ENCODE data around the gene CEL. TPM values are rescaled to one million over a fixed set of nuclear protein-coding genes. Genes with fewer than 3 reads are reported as not detected.
"Not testable (repeated sequence)": the region's sequence is repeated elsewhere in the genome, so short reads cannot be mapped to it uniquely, and the experiment has no call there.

The CEL gene
- total RNA-seq, 1 donor from 2014 or later, result 3.5 TPM

GRCh38 chr9:133076691-133077090 is 14.9 kb downstream of the CEL start:
- H3K27me3 Mint-ChIP-seq (ENCODE audit: low read depth), result no peaks in the 10 kb centered on the region
- no peak overlapping the region for H3K4me3 Mint-ChIP-seq
- no peaks in the 10 kb centered on the region for H3K4me1 Mint-ChIP-seq
- H3K27ac Mint-ChIP-seq (ENCODE audit: unreplicated experiment), result no peak overlapping the region
- H3K9me3 Mint-ChIP-seq, result no peaks in the 10 kb centered on the region
- TF ChIP-seq, protein P1, sequence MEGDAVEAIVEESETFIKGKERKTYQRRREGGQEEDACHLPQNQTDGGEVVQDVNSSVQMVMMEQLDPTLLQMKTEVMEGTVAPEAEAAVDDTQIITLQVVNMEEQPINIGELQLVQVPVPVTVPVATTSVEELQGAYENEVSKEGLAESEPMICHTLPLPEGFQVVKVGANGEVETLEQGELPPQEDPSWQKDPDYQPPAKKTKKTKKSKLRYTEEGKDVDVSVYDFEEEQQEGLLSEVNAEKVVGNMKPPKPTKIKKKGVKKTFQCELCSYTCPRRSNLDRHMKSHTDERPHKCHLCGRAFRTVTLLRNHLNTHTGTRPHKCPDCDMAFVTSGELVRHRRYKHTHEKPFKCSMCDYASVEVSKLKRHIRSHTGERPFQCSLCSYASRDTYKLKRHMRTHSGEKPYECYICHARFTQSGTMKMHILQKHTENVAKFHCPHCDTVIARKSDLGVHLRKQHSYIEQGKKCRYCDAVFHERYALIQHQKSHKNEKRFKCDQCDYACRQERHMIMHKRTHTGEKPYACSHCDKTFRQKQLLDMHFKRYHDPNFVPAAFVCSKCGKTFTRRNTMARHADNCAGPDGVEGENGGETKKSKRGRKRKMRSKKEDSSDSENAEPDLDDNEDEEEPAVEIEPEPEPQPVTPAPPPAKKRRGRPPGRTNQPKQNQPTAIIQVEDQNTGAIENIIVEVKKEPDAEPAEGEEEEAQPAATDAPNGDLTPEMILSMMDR (conservative IDR thresholded peaks at IDR 0.05), result no peak
- H3K36me3 Mint-ChIP-seq (ENCODE audit: low read depth), result peaks cover 2% of the 10 kb centered on the region
- DNase-seq (ENCODE audit: low read depth, low spot score), result no peak

GRCh38 chr9:133078486-133078885 is 16.7 kb downstream of the CEL start:
- Mint-ChIP-seq H3K36me3 (ENCODE audit: low read depth) (no peaks in the 10 kb centered on the region), H3K27ac (ENCODE audit: unreplicated experiment) (no peak overlapping the region), H3K27me3 (ENCODE audit: low read depth) (no peaks in the 10 kb centered on the region), H3K9me3 (no peaks in the 10 kb centered on the region), H3K4me3 (no peak overlapping the region), H3K4me1 (no peaks in the 10 kb centered on the region)
- DNase-seq (ENCODE audit: low read depth, low spot score), result no peak
- TF ChIP-seq, protein P1 (conservative IDR thresholded peaks at IDR 0.05), result no peak

GRCh38 chr9:133080161-133080560 is 18.4 kb downstream of the CEL start:
- Mint-ChIP-seq H3K4me1 (no peaks in the 10 kb centered on the region), H3K27ac (ENCODE audit: unreplicated experiment) (no peak overlapping the region), H3K27me3 (ENCODE audit: low read depth) (no peaks in the 10 kb centered on the region), H3K36me3 (ENCODE audit: low read depth) (no peaks in the 10 kb centered on the region), H3K4me3 (no peak overlapping the region), H3K9me3 (no peaks in the 10 kb centered on the region)
- TF ChIP-seq, protein P1 (conservative IDR thresholded peaks at IDR 0.05), result no peak
- no peak for DNase-seq (ENCODE audit: low read depth, low spot score)

DNA sequence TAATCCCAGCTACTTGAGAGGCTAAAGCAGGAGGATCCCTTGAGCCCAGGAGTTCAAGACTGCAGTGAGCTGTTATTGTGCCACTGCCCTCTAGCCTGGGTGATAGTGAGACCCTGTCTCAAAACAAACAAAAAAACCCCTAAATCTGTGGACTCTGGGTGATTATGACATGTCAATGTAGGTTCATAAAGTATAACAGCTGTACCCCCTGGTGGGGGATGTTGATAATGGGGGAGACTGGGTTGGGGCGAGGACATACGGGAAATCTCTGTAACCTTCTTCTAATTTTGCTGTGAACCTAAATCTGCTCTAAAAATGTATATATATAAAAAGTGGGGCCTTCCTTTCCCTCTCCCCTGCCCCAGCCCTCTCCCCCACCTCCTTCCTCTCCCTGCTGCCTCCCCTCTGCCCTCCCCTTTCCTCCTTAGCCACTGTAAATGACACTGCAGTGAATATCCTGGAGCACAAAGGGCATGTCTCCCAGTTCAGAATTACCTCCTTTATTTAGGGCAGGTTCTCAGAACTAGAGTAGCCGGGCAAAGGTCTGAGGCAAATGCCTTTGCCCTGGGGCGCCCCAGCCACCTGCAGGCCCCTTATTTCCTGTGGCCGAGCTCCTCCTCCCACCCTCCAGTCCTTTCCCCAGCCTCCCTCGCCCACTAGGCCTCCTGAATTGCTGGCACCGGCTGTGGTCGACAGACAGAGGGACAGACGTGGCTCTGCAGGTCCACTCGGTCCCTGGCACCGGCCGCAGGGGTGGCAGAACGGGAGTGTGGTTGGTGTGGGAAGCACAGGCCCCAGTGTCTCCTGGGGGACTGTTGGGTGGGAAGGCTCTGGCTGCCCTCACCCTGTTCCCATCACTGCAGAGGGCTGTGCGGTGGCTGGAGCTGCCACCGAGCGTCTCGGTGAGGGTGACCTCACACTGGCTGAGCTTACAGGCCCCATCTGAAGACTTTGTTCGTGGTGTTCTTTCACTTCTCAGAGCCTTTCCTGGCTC is 19.3 kb downstream of the CEL start:
- not testable (repeated sequence) for H3K9me3 Mint-ChIP-seq; DNase-seq (ENCODE audit: low read depth, low spot score); H3K27ac Mint-ChIP-seq (ENCODE audit: unreplicated experiment); H3K4me1 Mint-ChIP-seq; H3K27me3 Mint-ChIP-seq (ENCODE audit: low read depth); H3K4me3 Mint-ChIP-seq; H3K36me3 Mint-ChIP-seq (ENCODE audit: low read depth)

- H3K4me1 Mint-ChIP-seq; H3K36me3 Mint-ChIP-seq (ENCODE audit: low read depth); H3K9me3 Mint-ChIP-seq; H3K27ac Mint-ChIP-seq (ENCODE audit: unreplicated experiment); H3K4me3 Mint-ChIP-seq; H3K27me3 Mint-ChIP-seq (ENCODE audit: low read depth); DNase-seq (ENCODE audit: low read depth, low spot score): not testable (repeated sequence)
Measured at GRCh38 chr9:133081957-133082644, 20.3 kb downstream of the CEL start.

DNA sequence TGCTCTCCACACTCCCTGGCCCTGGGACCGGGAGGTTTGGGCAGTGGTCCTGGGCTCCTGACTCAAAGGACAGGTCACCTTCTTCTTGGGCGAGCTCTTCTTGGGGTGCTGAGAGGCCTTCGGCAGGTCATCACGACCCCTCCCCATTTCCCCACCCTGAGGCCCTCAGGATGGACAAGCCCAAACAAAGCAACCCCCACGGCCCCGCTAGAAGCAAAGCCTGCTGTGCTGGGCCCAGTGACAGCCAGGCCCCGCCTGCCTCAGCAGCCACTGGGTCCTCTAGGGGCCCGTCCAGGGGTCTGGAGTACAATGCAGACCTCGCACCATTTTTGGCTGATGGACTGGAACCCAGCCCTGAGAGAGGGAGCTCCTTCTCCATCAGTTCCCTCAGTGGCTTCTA is 21.9 kb downstream of the CEL start:
- H3K27me3 Mint-ChIP-seq (ENCODE audit: low read depth); DNase-seq (ENCODE audit: low read depth, low spot score); H3K4me1 Mint-ChIP-seq; H3K27ac Mint-ChIP-seq (ENCODE audit: unreplicated experiment); H3K36me3 Mint-ChIP-seq (ENCODE audit: low read depth); H3K9me3 Mint-ChIP-seq; H3K4me3 Mint-ChIP-seq: not testable (repeated sequence)

DNA sequence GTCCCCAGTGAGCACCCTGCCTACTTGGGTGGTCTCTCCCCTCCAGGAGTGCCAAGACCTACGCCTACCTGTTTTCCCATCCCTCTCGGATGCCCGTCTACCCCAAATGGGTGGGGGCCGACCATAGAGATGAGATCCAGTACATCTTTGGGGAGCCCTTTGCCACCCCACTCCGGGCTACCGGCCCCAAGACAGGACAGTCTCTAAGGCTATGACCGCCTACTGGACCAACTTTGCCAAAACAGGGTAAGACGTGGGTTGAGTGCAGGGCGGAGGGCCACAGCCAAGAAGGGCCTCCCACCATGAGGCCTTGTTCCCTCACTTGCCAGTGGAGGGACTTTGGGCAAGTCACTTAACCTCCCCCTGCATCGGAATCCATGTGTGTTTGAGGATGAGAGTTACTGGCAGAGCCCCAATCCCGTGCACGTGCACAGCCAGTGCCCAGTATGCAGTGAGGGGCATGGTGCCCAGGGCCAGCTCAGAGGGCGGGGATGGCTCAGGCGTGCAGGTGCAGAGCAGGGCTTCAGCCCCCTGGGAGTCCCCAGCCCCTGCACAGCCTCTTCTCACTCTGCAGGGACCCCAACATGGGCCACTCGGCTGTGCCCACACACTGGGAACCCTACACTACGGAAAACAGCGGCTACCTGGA is 24.6 kb downstream of the CEL start:
- not testable (repeated sequence) for H3K36me3 Mint-ChIP-seq (ENCODE audit: low read depth); H3K27ac Mint-ChIP-seq (ENCODE audit: unreplicated experiment); H3K4me3 Mint-ChIP-seq; H3K4me1 Mint-ChIP-seq; H3K9me3 Mint-ChIP-seq; H3K27me3 Mint-ChIP-seq (ENCODE audit: low read depth); DNase-seq (ENCODE audit: low read depth, low spot score)

Measured in neural crest cell (in vitro differentiated cells).